GM13977 (cell line): ENCODE measurements around the gene TOMM7.

Experiments used
- DNase-seq: peaks from one replicate; pipeline ENCODE4 v3.0.0; 2012; ENCODE audit warnings: low spot score
- in situ Hi-C: fragments of 300-500 bp; cut with MboI; formaldehyde crosslinking; loops from one replicate; pipeline ENCODE4 v1.12.0; 2022; ENCODE audit warnings: low sequenced_read_pairs, low pct_unique_long_range_greater_than_20kb, mixed read lengths, inconsistent platforms; ENCODE audit not compliant: unreplicated experiment
- TF ChIP-seq, protein P1 (sequence below): IDR thresholded peaks from 2 replicates; pipeline ENCODE4 v1.5.1; 2012; ENCODE audit warnings: mild to moderate bottlenecking, control low read depth; ENCODE audit not compliant: insufficient read depth; ENCODE audit errors: extremely low read depth, missing control alignments

Gene TOMM7

GRCh38 chr7:22846961-22847360 is 24.3 kb upstream of the TOMM7 start:
- DNase-seq = no peak
- in situ Hi-C loops = loop anchor here (10.0 kb wide), 1 partner anchor 208 kb away; no protein-coding TSS in a partner anchor
- TF ChIP-seq, protein P1, sequence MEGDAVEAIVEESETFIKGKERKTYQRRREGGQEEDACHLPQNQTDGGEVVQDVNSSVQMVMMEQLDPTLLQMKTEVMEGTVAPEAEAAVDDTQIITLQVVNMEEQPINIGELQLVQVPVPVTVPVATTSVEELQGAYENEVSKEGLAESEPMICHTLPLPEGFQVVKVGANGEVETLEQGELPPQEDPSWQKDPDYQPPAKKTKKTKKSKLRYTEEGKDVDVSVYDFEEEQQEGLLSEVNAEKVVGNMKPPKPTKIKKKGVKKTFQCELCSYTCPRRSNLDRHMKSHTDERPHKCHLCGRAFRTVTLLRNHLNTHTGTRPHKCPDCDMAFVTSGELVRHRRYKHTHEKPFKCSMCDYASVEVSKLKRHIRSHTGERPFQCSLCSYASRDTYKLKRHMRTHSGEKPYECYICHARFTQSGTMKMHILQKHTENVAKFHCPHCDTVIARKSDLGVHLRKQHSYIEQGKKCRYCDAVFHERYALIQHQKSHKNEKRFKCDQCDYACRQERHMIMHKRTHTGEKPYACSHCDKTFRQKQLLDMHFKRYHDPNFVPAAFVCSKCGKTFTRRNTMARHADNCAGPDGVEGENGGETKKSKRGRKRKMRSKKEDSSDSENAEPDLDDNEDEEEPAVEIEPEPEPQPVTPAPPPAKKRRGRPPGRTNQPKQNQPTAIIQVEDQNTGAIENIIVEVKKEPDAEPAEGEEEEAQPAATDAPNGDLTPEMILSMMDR = no peak

DNA sequence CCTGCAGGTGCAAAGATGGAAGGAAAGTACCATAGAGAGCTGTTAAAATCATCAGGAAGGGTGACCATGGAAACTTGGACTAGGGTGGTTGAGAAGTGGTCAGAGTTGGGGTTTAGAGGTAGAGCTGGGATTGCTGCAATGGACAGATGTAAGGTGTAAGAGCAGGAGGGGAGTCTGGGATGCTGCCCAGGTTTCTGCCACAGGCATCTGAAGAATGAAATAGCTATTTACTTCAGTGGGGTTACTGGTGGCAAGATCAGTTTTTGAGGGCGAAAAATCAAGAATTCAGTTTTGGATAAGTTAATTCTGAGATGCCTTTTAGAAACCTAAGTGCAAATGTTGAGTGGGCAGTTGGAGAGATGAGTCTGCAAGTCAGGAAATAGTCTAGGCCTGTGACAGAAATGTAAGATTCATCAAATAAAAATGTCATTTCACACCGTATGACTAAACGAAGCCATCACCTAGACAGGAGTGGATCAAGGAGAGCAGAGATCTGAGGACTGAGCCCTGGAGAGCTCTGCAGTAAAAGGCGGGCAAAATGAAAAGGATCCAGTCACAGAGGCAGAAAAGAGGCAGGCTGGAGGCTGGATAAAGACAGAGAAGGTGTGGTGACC is 22.7 kb upstream of the TOMM7 start:
- in situ Hi-C loops = loop anchor here (10.0 kb wide), 1 partner anchor 209 kb away; no protein-coding TSS in a partner anchor
- TF ChIP-seq, protein P1 = no peak
- DNase-seq = no peak

DNA sequence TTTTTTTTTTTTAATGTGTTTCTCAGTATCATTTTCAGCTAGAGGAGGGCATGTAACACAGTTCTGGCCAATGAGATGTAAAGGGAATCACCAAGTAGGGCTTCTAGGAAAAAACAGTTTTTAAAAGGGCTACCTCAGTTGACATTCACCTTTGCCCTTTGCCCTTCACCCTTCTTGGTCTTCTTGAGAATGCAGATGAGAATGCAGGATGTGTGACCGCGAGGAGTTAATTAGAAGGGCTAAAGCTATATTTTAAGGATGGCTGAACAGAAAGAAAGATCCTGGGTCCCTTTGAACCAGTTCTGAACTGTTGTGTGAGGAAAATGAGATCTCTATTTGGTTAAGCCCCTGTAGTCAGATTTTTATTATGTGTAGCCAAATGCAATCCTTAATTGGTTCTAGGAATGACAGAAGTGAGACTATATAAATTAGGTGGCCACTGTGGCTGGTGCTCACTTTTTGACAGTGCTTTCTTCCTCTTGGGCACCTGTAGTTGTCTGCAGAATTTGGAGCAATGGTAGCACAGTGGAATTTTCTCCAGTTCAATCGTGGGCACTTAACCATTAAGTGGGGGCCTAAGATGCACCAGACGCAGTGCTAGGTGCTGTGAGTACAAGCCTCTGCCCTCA is 21.1 kb upstream of the TOMM7 start:
- no peak for DNase-seq
- in situ Hi-C loops = loop anchor here (10.0 kb wide), 1 partner anchor 211 kb away; no protein-coding TSS in a partner anchor
- TF ChIP-seq, protein P1 = no peak

- no peak for DNase-seq
- TF ChIP-seq, protein P1 = no peak
- in situ Hi-C loops = loop anchor here (10.0 kb wide), 1 partner anchor 212 kb away; no protein-coding TSS in a partner anchor
Observed at GRCh38 chr7:22842973-22843372, 20.3 kb upstream of the TOMM7 start.

- no peak for DNase-seq
- TF ChIP-seq, protein P1 = no peak
- in situ Hi-C loops = loop anchor here (10.0 kb wide), 1 partner anchor 212 kb away; no protein-coding TSS in a partner anchor
Observed at GRCh38 chr7:22842383-22842941, 19.8 kb upstream of the TOMM7 start.

DNA sequence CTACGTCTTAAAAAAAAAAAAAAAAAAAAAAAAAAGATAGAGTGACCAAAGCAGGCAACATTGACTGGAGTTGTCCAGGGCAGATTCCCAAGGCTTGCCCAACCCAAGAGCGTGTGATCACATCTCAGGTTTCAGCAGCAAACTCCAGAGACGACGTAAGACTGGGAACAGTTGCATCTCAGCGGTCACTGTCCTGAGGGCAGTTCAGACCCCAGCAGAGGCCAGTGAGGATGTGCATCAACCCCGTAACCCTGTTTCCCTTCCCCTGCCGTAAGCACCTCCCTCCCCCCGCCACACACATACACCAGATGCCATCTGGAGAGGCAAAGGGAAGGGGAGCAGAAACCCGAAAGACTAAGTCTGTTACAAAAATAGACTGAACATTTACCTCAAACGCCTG is 19.3 kb upstream of the TOMM7 start:
- DNase-seq = no peak
- in situ Hi-C loops = loop anchor here (10.0 kb wide), 1 partner anchor 213 kb away; no protein-coding TSS in a partner anchor
- TF ChIP-seq, protein P1 = no peak
